GM15510 (cell line): ENCODE results near the gene SYT13.

Experiments used
- POLR2A ChIP-seq: IDR thresholded peaks from 3 replicates; pipeline ENCODE4 v1.6.1; 2011; ENCODE audit warnings: borderline replicate concordance; ENCODE audit not compliant: insufficient read length; ENCODE audit errors: extremely low read depth

SYT13 gene

GRCh38 chr11:45296075-45296474, 9.9 kb upstream of the SYT13 start:
- TF ChIP-seq POLR2A: no peak

DNA sequence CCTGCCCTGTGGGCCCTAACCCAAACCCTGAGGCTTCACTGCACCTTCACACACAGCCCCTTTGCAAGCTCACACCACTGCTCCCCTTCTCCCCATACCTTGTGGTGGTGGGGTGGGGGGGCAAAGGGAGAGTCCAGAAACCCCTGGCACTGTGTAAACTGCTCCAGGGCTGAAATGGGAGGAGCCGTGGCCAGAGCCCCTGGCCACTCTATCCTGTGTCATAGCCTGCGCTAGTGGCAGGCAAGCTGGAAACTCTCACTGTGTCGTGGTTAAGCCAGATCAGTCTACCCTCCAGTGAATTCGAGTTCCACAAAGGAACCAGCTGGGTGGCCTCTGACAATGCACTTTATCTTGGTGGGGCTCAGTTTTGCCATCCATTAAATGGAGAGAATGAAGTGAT, 8.4 kb upstream of the SYT13 start:
- no peak for TF ChIP-seq POLR2A

GRCh38 chr11:45290586-45290985, 4.4 kb upstream of the SYT13 start:
- no peak for TF ChIP-seq POLR2A

GRCh38 chr11:45289369-45289768, 3.2 kb upstream of the SYT13 start:
- TF ChIP-seq POLR2A: no peak

DNA sequence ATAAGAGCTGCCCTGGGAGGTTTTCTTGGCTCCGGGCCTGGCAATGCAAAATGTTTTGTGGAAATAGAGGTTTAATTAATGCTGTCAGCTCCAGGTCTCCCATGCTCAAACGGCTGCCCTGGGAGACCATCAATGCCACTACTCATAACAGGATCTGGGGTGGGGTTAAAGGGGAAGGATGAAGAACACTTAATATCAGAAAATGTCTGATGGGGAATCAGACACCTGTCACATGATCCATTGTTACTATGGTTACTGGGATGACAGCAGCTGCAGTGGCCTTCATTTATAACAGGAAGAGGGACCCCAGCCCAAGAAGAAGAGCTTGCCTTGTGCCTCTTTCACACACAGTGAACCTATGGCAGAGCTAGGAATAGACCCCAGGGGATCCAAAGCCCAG, 2.2 kb upstream of the SYT13 start:
- TF ChIP-seq POLR2A: no peak

- no peak for TF ChIP-seq POLR2A
Observed at GRCh38 chr11:45287316-45287903, 1.3 kb upstream of the SYT13 start.

- no peak for TF ChIP-seq POLR2A
Observed at GRCh38 chr11:45285250-45285828, 802 bp downstream of the SYT13 start.

GRCh38 chr11:45282081-45282480, 4.1 kb downstream of the SYT13 start:
- no peak for TF ChIP-seq POLR2A

- TF ChIP-seq POLR2A: no peak
Observed at GRCh38 chr11:45280449-45280848, 5.7 kb downstream of the SYT13 start.

DNA sequence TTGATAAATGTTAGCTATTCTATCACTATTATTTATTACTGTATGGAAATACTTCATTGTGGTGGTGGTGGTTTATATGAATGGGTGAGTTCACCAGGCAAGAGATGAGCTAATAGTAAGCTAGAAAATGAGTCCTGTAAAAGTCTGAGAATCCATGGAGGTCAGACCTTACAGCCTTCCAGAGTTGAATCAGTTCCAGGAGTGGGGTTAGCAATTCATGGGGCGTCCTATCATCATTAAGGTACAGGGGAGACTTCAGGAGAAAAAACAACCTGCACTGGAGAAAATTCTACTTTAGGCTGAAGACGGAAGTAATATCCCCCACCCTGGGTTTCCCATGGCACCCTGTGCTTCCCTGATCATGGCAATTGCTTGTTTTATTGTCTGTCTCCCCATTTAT, 6.5 kb downstream of the SYT13 start:
- no peak for TF ChIP-seq POLR2A

DNA sequence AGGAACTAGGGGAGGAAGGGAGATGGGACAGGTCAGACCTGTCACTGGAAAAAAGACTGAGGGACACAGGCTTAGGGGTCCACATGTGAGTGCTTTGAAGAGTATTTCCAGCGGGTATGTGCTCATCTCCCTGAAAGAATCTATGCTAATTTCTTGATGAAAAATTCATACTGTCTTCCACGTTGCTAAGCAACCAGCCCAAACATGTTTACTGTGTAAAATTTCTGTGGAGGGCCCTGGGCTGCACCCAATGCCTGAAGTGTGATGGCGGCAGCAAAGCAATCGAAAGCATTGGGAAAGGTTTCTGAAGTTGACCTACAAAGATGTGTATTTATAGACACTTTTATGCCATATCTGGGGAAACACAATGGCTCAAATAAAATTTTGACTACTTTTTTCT, 7.4 kb downstream of the SYT13 start:
- no peak for TF ChIP-seq POLR2A

GRCh38 chr11:45275828-45276227, 10.3 kb downstream of the SYT13 start:
- no peak for TF ChIP-seq POLR2A

- TF ChIP-seq POLR2A: no peak
Observed at GRCh38 chr11:45274206-45274605, 11.9 kb downstream of the SYT13 start.

DNA sequence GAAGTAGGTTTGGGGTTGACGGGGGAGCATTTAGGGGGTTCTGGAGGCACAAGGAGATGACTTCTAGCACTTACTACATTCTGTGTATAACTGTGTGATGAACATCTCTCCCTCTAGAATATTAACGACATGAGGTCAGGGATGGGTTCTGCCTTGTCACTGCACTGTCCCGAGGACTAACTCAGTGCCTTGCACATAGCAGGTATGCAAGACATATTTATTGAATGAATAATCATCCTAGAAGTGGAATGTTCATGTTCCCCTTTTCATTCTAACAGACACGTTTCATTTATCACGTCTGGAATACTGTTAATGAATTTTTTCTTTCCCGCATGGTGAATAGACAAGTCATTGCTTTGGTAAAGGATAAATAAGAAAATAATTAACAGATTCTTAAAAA, 12.6 kb downstream of the SYT13 start:
- TF ChIP-seq POLR2A: no peak

DNA sequence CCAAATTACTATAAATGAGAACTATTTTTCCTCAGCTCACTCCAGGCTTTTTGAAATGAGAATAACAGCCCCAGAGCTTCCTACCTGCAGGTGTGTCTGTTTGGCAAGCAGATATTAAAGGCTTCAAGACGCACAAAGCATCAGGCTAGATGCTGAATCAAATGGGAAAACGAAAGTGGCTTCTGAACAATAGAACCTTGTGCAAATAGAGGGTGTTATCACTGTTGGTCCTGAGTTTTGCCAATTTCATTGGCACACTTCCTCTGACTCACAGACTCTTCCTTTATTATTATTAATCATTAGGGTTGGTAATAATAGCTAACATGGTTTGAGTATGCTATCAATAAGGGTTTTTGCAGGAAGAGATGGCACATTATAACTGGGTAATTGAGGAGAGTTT, 13.4 kb downstream of the SYT13 start:
- no peak for TF ChIP-seq POLR2A

DNA sequence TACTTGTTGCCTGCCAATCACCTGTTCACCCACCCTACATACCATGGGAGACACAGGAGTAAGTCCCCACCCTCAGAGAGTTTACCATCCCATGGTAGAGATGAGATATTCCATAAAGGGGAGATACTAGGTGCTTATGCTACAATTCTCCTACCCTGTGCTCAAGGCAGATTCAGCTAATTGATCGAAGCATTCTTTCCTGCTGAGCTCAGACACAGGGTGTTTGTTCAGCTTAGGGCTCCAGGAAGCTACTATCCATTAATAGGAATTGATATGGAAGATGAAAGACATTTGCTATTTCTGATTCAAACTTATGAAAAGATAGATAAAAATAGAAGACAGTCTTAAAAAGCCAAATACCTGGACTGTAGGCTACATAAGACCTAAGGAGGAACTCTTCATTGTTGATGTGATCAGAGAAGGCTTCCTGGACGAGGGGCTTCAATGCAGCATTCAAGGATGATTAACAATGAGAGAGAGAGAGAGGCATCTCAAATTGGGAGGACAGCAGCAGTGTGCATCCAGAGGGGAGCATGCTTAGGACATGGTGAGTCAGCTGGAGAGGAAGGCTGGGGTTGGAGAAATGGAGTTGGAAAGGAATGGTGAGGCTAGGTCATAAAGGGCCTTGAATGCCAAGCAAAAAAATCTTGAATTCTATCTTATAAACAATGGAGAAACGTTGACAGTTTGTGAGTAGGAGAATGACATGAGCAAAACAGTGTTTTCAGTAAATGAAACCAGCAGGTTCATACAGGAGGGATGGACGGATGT, 15.0 kb downstream of the SYT13 start:
- no peak for TF ChIP-seq POLR2A

- TF ChIP-seq POLR2A: no peak
Observed at GRCh38 chr11:45269678-45270077, 16.5 kb downstream of the SYT13 start.

DNA sequence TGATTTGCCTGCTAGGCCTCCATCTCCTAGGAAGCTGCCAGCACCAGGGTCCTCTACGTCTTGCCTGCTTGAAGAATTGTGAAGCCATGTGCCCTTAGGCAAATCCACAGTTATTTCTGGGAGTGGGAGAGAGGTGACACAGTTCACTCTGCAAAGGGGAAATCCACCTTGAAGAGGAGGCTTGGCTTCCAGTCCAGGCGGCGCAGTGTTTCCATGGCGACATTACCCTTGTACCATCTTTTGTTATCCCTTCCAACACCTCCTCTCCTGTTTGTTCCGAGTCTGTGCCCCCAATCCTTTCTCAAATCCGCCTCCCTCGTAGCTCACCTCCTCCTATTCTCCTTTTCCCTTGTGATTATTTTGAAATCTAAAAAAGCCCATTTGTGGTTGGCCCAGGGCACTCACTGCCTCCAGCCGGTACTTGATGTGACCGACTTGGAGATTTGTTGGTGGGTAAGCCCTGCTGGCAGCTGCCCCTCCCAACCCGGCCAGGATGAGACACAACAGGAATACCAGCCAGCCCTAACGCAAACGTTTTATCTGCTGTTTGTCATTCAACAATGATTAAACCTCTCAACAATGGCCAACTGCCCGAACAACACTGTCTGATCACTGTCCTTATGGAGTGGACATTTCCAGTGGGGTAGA, 18.4 kb downstream of the SYT13 start:
- TF ChIP-seq POLR2A: no peak
